ENCODE results near the gene LRRC23.

GRCh38 chr12:6925239-6925539 is 20.6 kb downstream of the LRRC23 start:
- TF ChIP-seq EZH2 (IDR thresholded peaks at IDR 0.05; ENCODE audit: insufficient read depth, poor library complexity, severe bottlenecking), result no peak
- no peak for TF ChIP-seq EZH2phosphoT487 (IDR thresholded peaks at IDR 0.05; ENCODE audit: insufficient read depth, low read depth)

Data from GM23248 (cell line).